GM18519 (cell line): ENCODE measurements around the gene TMPRSS13.
"Not testable (repeated sequence)": the region's sequence is repeated elsewhere in the genome, so short reads cannot be mapped to it uniquely, and the experiment has no call there.

Source experiments
- ATAC-seq: cut with Tn5 transposase; IDR thresholded peaks from one replicate; pipeline ENCODE4 v1.9.1; 2021; ENCODE audit warnings: mild to moderate bottlenecking, moderate library complexity; ENCODE audit not compliant: unreplicated experiment, low FRiP score

TMPRSS13 gene

DNA sequence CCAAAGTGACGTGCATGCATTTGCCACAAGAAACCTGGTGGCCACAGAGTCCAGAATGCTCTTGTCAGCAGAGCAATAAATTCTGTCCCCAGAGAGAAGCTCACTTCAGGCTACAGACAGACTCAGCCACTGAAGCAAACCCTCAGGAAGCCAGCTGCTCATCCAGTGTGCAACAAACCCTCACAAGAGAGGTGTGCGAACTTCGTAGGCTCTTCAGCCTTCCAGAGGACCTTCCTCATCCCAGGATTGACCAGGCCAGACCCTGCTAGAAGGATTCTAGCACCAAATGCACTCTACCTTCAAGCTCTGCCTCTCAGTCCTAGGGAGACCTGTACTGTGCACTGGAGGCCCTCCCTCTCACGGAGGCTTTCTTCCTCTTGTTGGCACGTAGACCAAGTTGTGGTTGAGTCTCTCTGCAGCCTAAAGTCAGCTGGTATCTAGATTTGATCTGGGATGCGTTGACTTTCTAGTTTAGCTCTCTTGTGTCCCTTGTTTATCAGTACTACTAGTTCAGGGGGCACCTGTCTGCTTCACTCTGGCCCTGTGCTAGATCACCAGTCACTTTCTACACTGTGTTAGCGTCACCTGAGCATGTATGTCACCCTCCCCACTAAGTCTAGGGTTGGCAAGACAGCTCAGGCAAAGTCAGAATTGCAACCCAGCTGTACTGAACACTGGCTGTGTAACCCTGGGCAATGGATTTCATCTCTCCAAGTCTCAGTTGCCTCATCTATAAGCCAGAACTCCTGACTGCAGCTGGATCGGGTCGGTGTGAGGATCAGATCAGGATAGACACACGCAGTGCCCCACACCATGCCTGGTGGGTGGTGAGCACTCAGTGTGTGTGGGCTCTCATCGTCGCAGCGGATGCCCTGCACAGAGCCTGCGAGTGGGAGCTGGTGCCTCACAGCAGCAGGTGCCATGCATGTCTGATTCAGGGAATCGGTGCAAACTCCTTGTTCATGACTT, 22.1 kb upstream of the TMPRSS13 start:
- ATAC-seq: no peak

DNA sequence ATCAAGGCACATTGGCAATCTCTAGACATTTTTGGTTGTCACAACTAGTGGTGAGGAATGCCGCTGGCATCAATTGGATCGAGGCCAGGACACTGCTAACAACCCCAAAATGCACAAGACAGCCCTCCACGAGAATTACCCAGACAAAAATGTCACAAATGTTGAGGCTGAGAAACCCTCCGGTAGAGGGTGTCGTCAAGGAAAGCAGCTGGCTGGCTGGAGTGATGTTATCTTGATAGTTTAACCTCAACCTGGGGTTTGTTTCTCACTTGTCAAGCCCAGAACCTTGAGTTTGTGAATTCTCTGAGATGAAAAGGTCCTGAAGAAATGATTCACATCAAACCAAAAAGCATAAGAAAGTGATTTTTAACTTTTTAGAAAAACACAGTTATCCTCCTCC, 21.1 kb upstream of the TMPRSS13 start:
- no peak for ATAC-seq

DNA sequence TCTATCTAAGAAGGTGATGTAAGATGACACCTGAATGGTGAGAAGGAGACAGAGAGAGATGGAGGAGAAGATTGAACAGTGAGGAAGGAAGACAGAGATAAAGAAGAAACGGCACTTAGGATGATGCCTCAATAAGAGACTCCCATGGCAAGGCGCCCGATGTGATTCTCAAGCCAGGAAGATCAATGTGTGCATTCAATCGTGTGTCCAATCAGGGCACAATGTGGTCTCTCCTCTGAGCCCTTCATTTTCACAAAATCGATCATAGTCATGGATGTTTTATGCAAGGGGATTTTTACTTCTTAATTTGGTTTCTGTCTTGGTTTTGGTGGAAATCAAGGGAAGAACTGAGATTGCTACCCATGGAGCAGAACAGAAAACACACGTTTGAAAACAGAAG, 19.9 kb upstream of the TMPRSS13 start:
- no peak for ATAC-seq

DNA sequence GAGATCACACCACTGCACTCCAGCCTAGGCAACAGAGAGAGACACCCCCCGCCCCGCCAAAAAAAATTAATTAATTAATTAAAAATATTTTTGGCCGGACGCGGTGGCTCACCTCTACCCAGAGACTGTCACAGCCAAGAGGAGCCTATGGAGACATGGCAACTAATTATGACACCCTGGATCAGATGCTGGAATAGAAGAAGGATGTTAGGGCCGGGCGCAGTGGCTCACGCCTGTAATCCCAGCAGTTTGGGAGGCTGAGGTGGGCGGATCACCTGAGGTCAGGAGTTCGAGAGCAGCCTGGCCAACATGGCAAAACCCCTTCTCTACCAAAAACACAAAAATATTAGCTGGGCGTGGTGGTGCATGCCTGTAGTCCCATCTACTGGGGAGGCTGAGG, 19.3 kb upstream of the TMPRSS13 start:
- ATAC-seq: not testable (repeated sequence)

DNA sequence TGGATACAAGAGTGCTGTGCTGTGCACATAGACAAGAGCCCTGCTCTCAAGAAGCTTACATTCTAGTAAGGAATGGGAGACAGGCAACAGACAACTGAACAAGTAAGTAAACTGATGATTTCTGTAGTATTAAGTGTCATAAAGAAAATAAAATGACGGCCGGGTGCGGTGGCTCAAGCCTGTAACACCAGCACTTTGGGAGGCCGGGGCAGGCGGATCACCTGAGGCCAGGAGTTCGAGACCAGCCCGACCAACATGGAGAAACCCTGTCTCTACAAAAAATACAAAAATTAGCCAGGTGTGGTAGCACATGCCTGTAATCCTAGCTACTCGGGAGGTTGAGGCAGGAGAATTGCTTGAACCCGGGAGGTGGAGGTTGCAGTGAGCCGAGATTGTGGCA, 18.5 kb upstream of the TMPRSS13 start:
- not testable (repeated sequence) for ATAC-seq

DNA sequence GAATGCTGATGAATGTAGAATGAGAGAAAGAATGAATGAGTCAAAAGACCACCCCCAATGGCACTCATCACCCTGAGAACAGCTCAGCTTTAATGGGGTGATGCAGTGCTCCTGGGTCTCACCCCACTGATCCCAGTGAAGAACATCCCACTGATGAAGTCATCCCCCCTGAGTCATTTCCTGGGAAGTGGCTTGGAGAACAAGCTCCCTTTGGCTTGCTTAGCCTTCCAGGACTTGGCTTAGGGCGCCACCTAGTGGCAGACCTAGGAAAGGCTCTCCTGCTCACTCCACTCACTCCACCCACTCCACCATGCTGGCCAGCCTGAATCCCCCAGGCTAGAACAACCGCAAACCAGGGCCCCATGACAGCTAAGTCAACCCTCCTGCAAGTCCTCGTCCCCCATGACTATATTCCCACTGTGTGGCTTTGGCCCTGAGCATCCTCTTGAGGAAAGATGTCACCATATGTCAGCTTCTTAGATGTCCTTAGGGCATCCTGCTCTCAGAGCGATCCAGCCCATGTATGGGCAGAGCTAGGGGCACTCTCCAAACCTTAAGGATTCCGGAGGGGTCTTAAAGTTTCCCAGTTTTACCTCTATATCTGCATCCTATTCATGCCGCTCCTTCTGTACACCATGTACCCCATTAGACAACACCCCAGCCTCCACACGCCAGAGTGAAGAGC, 17.8 kb upstream of the TMPRSS13 start:
- no peak for ATAC-seq

DNA sequence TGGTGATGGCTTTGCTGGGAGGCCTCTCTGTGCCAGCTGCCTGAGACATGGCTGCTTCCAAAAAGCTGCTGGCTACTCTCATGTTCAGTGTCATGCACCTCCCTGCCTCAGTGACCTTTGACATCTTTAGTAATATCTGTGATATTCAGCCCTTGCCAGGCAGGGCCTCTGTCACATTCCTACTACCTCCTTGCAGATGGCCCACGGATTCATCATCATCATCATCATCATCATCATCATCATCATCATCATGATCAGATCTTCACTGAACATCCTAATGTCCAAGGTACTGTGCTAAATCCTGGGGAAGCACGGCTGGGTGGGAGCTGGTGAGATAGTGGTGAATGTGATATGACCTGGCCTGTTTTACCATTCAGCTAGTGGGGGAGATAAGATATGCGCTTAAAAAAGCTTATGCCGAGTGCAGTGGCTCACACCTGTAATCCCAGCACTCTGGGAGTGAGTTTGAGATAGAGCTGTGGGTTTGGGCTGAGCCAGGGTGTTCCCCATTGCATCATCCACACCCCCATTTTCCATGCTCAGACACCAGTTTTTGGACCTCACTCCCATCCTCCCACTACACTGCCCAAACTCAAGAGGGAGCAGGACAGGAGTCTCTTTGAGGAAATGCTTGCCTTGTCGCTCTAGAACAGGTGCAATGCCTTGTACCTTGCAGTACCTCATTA, 17.1 kb upstream of the TMPRSS13 start:
- ATAC-seq: no peak

DNA sequence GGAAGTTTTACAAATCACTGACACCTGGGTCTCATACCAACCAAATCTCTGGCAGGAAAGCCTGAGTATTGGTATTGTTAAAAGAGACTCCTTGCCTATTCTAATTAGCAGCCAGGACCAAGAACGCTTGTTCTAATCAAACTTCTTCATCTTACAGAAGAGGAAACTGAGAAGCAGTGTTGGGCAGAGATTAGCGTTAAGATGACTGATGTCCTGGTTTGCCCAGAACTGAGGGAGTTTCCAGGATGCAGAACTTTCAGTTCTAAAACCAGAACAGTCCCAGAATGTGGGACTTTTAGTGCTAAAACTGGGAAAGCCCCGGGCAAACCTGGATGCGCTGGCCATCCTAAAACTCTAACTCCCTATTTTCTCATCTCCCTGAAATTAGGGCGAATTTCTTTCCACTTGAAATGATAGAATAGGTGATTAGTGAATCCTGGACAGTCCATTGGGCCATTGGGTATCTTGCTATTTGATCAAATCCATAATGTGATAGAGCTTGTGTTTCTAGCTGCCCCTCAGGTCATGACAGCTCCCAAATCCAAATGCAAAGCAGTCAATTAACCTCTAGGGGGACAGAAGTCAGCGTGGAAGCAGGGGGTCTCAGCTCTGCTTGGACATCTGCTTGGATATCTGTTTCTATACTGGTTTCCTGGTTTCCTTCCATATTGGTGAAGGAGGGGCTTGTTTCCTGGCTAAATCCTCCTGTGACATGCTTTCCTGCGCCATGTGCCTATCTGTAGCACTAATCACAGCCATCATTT, 16.0 kb upstream of the TMPRSS13 start:
- ATAC-seq: no peak

DNA sequence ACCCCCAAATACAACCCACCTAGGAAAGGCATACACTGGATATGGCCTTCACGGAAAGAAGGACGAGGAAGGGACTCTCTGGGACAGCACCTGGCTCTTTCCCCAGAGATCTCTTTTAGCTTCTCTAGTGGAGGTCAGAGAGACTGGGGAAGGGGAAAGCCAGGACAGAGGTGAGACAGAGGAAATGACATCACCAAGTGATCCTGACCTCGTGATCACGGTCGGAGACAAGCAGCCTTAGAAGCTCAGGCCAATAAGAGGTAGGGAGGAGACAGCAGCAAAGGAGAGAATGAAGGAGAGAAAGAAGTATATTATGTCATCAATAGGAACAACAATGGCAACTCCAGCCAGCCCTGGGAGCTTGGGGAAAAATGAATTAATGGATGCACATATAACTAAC, 15.4 kb upstream of the TMPRSS13 start:
- no peak for ATAC-seq

DNA sequence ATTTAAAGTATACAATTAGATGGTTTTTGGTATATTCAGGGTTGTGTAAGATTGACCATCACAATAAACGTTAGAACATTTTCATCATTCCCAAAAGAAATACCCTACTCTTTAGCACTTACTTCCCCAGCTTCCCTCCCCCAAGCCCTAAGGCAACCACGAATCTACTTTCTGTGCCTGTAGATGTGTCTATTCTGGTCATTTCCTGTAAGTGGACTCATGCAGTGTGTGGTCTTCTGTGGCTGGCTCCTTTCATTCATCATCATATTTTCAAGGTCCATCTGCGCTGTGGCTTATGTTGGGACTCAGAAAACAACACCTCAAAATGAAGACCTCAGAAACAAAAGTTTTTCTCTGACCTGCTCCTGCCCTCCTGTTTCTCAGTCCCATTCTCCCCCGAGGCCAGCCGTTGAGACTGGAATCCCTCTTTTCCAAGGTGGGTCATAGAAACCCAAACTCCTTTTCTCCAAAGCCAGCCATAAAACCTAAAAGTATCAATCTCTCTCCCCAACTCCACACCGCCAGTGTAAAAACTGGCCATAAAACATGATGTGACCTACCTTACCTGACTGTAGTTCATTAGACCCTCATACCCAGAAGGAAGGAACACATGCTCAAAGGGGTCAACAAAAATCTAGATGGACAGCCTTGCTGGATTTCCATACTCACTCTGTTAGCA, 12.9 kb upstream of the TMPRSS13 start:
- no peak for ATAC-seq

DNA sequence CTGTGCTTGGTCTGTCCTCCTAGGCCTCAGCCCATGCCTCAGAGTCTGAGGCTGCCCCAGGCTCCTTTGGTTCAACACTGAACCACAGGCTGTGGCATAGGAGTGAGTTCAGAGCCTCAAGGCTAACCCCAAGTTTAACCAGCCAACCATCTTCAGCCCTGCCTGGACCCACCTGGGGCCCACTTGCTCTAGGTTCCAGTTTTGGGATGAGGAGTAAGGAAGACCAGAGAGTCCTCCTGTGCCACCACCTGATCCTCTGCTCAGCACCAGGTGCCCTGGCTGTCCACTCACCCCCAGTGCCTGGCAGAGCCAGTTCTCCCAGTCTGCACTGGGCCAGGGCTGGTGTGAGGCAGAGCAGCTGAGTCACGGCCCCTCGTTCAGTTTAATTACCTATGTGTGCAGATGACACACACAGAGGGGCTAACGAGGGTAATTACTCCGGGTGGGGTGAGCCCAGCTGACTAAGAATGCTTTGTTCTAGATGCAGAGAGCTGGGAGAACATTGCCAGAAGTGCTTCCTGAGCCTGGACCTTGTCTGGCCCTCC, 12.0 kb upstream of the TMPRSS13 start:
- no peak for ATAC-seq

DNA sequence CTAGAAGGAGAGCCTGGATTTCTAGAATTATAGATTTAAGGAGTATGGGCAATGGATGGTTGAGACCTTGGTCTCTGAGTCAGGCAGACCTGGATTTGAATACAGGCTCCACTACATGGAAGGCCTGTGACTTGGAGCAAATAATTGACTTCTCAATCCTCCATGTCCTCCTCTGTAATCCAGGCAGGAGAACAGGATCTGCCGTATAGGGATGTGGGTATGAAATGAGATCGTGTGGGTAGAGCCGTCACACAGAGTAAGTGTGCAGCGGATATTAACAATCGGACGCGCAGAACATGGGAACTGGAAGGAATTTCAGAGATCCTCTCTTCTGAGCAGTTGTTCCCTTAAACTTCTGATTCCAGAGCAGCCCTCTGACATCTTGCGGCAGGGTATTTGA, 11.5 kb upstream of the TMPRSS13 start:
- no peak for ATAC-seq

DNA sequence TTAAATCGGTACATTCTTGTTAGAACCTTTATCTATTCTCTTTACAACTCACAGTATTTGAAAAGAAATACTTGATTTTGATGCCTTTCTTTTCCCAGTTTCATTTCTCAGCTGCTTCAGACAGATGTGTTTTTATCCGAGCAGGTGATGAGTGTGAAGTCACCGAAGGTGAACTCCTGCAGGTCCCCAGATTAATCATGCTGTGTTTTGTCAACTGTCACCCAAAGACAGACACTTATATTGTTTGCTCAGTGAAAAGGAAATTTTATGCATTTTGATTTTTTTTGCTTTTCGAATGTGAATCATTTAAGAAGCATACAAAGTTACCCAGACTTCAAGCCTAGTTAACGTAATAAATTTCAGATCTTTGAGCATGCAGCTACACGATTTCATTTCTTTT, 7.8 kb upstream of the TMPRSS13 start:
- ATAC-seq: no peak

DNA sequence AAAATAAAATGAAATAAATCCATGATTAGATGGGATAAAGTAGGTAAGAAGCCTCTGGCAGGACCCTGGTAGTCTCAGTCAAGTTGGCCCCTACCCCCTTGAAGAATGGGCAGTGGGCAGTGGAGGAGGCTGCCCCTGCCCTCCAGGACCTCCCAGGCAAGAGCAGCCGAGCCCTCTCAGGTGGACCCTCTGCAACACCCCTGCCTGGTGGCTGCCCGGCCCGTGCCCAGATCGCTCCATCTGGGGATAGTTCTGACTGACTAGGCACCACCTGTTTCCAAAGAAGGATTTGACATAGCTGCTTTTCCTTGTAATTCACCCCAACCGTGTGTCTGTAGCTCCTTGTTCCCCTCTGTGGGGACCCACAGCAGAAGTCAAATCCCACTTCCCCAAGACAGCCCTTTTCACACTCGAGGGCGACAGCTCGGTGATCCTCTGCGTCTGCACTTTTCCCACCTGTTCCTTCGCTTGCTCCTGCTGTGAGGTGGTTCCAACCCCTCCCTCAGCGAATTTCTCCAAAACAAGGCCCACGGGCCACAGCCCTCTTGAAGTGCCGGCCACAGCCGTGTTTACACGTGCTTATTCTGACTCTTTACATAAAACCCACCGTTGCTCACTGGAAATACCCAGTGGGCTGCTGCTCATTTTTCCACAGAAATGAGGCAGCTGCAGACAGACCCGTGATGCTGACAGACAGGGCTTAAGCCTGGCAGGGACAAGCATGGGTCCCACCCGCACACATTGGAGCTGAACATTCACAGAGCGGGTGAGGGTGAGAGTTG, 5.5 kb upstream of the TMPRSS13 start:
- ATAC-seq: no peak

DNA sequence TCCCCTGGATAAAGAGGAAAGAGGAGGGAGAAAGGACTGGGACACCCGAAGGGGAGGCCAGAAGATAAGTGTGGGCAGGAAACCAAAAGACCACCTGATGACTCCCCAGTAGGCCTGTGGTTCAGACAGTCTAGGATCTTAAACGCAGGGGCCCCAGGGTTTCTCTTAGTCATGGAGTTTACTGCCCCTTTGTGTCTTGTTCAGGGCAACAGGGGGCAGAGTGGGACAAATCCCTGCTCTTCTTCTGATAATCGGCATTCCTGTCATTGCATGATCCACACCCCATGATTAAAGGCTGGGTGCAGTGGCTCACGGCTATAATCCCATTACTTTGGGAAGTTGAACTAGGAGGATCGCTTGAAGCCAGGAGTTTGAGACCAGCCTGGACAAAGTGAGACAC, 4.7 kb upstream of the TMPRSS13 start:
- ATAC-seq: no peak

DNA sequence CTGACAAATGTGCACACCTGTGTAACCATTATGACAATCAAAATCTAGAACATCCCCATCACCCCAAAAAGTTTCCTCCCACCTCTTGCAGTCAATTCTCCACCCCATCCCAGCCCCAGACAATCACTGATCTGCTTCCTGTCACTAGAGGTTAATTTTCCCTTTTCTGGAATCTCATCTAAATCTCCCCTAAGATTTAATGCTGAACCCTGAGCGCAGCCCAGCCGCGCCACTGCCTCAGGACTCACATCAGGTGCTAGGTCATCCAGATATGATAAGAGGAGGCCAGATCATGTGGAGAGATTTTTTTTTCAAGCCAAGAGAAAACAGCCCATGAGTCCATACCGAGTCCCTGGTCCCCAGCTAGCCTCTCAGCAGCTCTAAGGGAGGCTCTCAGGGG, 4.3 kb upstream of the TMPRSS13 start:
- no peak for ATAC-seq

DNA sequence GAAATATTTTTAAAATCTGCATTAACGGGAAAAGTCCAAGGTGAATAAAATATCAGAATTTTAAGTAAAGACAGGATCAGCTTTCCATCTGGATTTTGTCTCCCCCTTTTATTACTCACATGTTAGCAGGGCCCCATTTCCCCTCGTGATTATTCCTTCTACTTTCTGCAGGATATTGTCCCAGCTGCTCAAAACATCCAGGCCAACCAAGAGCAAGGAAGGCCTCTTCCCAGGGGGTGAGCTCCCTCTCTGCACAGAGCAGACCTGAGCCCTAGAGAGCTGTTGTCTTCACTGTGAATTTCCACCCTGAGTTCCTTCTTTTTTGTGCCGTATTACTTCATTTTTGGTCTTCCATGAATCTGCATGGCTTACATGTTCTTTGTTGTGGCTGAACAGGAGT, 3.7 kb upstream of the TMPRSS13 start:
- ATAC-seq: no peak

DNA sequence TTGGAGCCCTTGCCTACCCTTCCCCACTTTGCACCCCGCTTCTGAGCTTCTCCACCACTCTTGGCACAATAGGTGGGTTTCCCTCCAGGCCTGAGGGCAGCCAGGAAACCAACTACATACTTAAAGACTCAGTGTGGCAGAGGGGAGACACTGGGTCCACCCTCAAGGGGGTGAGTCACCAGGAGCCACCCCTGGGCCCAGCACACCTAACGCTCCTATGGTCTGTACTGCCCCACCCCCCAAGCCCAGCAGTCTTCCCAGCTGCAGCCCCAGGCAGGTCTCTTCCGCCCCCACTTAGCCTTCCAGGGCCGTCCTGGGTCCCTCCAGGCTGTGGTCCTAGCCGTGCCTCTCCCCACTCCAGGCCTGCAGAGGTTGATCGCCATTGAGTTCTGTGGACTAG, 3.2 kb upstream of the TMPRSS13 start:
- no peak for ATAC-seq

DNA sequence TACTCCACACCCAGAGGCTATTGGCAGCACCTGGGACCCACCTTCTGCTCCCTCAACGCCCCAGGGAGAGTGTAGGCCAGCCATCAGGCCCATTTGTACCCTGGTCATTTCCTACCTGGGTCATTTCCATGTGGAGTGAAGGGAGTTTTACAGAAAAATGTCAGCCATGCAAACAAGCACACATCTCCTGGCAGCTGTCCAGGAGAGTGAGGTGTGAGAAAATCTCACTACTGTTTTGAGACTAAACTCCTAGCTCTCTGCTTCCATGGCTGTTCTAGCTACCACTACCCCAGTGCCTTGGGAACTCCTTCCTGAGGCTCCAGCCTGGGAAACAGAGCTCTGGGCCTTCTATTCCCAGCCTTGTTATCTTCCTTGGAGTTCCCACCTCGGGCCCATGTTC, 2.8 kb upstream of the TMPRSS13 start:
- ATAC-seq: no peak
